GM12874 (cell line): ENCODE measurements around the gene LAT.

Source experiments
- CTCF ChIP-seq: IDR thresholded peaks from 2 replicates; pipeline ENCODE4 v1.5.1; 2011; ENCODE audit warnings: low read depth, mild to moderate bottlenecking, control low read depth, low read length, moderate library complexity; ENCODE audit not compliant: insufficient read depth

LAT gene

GRCh38 chr16:29000019-29000418 is 15.2 kb downstream of the LAT start:
- no peak for TF ChIP-seq CTCF

GRCh38 chr16:29007730-29008593 is 23.1 kb downstream of the LAT start:
- no peak for TF ChIP-seq CTCF

- TF ChIP-seq CTCF: no peak
Observed at GRCh38 chr16:29009050-29009837, 24.4 kb downstream of the LAT start.

GRCh38 chr16:29009838-29010166 is 24.9 kb downstream of the LAT start:
- no peak for TF ChIP-seq CTCF

- no peak for TF ChIP-seq CTCF
Observed at GRCh38 chr16:29011112-29011511, 26.3 kb downstream of the LAT start.

- no peak for TF ChIP-seq CTCF
Observed at GRCh38 chr16:29011851-29012250, 27.0 kb downstream of the LAT start.

GRCh38 chr16:29012913-29013553 is 28.2 kb downstream of the LAT start:
- no peak for TF ChIP-seq CTCF
